Measurements from ENCODE around the gene DUSP28.
A peak's percentile ranks its signal among the peaks of the same experiment; 100 is the strongest.
"Not testable (repeated sequence)": the region's sequence is repeated elsewhere in the genome, so short reads cannot be mapped to it uniquely, and the experiment has no call there.

Gene DUSP28

DNA sequence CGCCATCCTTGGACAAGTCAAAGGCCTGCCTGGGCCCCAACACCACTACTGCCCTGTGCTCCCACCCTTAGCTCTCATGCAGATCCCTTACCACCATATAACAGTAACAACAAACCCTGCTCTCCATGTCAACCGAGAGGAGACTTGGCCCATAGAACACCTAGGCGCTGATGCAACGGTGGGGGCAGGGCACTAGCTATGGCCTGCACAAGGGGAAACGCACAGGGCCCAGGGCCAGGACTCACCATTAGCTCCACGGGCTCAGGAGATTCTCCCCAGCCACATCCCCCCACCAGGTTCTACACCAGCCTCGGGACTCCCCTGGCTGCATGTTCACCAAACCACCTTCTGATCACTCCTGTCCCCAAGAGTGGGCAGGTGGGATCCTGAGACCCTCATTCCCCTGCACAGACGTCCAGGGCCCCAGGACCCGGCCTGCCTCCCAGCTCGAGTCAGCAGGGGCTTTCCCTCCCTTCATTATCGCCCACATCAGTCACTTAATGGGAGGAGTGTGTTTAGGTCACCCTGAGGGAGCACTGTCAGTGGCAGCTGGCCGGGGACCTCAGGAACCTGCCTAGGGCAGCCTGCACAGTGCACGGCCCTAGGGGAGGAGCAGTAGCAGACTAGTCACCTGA, 31.6 kb upstream of the DUSP28 start:
- DNase-seq, result no peak

- no peak for DNase-seq
Observed at GRCh38 chr2:240529344-240529999, 30.7 kb upstream of the DUSP28 start.

GRCh38 chr2:240530181-240530580, 30.0 kb upstream of the DUSP28 start:
- no peak for DNase-seq

- no peak for DNase-seq
Observed at GRCh38 chr2:240531038-240531437, 29.1 kb upstream of the DUSP28 start.

DNA sequence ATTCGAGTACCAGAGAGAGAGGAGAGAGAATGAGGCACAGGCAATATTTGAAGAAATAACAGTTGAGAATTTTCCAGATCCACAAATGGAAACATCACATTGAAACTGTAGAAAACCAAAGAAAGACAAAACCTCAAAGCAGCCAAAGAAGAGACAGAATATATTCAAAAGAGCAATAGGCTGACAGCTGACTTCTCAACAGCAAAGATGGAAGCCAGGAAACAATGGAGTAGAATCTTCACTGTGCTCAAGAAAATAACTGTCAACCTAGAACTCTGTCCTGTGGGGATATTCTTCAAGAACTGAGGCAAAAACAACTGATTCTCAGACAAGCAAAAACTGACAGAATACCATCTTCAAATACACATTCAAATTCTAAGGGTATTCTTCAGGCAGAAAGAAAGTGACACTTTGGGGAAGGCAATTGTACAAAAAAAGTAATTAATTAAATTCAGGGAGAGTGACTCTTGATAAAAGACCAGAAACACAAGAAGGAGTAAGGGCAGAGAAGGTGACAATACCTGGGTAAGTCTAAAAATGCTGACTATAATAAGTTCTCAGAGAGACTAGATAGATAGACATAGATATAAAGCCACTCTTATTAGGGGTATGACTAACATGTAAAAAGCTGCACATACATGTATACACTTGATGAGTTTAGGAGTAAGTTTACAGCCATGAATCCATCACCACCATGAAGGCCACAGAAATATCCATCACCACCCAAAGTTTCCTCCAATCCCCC, 28.0 kb upstream of the DUSP28 start:
- no peak for DNase-seq

DNA sequence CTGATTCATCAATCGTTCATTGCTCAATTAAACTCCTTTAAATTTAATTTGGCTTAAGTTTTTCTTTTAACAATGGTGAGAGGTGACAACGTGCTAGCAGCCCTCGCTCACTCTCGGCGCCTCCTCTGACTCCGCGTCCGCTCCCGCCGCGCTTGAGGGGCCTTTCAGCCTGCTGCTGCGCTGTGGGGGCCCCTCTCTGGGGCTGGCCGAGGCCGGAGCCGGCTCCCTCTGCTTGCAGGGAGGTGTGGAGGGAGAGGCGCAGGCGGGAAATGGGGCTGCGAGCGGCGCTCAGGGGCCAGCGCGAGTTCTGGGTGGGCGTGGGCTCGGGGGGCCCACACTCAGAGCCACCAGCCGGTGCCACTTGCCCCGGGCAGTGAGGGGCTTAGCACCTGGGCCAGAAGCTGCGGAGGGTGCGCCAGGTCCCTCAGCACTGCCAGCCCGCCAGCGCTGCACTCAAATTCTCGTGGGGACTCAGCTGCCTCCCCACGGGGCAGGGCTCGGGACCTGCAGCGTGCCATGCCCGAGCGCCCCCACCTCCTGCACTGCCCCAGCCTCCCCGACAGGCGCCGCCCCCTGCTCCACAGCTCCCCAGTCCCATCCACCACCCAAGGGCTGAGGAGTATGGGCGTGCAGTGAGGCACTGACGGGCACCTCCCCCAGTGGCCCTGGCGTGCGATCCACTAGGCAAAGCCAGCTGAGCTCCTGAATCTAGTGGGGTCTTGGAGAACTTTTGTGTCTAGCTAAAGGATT, 22.0 kb upstream of the DUSP28 start:
- DNase-seq, result no peak

- not testable (repeated sequence) for DNase-seq
Observed at GRCh38 chr2:240539101-240539500, 21.1 kb upstream of the DUSP28 start.

DNA sequence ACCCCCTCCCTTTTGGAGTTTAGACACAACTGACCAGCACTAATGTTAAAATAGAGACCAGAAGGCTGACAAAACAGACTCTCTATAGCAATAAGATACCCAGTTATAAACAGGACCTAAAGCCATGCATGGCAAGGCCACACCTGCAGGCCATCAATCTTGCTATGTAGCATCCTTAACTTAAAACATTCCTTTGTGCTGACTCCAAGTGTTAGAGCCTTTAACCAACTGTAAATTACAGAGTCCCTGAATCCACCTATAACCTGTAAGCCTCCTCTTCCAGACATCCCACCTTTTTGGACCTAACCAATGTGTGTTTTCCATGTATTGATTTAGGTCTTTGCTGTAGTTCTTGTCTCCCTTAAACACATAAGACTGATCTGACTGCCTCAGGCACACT, 20.3 kb upstream of the DUSP28 start:
- no peak for DNase-seq

DNA sequence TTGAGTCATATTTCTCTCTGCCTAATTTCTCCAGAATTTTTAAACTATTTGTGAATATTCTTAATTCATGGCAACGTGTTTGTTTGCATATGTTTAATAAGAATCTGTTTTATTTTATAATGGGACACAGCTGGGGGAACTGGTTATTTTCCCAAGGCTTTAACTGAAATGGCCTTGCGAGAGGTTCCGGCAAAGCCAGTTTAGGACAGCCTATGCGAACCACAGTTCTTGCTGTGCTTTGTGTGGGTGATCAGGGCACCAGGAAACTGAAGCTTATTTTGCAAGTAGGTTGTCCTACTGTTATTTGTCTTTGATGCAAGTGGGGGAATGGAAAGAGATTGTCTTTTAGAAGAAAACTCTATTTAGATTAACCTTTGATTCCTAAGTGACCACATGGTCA, 8.9 kb upstream of the DUSP28 start:
- DNase-seq, result no peak

GRCh38 chr2:240551811-240552210, 8.3 kb upstream of the DUSP28 start:
- no peak for DNase-seq

- no peak for DNase-seq
Observed at GRCh38 chr2:240553956-240554480, 6.1 kb upstream of the DUSP28 start.

DNA sequence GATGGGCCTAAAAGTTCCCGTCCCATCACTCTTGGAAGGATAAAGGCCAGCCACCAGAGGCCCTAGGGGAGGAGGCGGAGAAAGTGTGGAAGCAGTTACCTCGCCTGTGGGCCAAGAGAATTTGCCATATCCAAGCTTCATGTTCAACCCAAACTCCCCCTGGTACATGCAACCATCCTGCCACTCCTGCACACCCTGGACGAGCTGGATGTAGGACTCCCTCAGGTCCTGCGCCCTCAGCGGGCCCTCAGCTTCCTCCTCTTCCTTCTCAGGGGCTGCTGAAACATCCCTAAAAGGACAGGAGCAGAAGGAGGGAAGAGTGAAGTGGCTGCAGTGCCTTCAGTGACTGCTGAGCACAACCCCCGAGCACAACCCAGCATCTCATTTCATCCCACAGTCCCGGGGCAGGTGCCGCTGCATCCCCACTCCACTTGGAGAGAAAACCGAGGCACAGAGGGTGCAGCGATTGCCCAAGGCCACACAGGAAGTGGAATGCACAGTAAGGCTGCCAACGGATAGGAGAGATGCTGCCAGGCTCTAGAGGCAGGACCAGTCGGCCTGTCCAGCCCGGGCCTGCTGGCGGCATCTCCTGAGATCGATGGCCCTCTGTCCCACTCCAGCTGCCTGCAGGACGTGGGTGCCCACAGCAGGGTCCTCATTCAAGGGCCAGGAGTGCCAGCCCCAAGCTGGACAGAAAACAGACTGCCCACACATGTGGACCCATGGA, 5.2 kb upstream of the DUSP28 start:
- DNase-seq, result no peak

DNA sequence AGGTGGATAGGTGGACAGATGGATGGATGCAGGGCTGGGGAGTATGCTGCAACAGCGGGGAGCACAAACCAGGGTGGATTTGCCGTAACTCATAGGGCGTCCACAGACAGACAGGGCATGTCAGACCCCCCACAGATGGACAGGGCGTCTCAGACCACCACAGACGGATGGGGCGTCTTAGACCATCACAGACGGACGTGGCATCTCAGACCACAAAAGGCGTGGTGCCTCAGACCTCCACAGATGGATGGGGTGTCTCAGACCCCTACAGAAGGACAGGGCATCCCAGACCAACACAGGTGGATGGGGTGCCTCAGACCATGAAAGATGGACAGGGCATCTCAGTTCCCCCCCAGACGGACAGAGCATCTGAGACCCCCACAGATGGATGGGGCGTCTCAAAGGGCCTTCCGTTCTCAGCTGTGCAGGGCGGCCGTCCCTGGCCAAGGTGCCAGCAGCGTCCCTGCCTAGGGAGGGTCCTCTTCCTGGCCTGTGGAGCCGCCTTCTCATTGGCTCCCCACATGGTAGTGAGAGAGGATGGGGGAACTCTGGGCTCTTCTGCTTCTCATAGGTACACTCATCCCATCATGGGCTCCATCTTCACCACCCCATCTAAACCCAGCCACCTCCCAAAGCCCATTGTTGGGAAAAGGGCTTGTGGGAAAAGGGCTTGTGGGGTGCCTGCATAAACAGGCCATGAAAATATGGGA, 4.5 kb upstream of the DUSP28 start:
- no peak for DNase-seq

- no peak for DNase-seq
Observed at GRCh38 chr2:240556553-240557100, 3.5 kb upstream of the DUSP28 start.

DNA sequence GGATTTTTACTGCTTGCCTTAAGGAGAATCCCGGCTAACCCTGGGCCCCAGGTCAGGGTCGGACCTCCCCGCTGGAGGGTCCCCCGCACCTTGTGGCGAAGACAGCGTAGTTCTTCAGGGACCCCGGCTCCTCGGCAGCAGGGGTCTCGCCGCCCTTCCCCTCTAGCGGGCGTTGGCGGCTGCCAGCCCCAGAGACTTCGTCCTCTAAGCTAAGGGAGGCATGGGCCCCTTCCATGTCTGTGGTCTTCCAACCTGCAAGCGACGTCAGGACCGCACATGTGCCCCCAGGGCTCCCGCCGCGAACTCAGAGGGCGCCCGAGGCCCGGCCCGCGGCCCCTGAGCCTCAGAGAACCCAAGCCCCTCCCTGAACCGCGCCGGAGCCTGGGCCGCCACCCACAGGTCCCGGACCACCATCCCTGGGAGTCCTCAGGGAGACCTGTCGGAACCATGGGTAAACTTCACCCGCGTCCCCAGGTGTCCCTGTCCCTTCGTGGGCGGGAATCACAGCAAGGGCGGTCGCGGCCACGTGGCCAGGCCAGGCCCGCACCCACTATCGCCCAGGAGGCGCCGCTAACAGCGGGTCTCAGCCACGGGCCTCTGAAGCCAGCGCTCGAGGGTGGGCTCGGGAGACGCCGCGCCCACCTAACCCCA, 2.9 kb upstream of the DUSP28 start:
- DNase-seq, result no peak

GRCh38 chr2:240557808-240558207, 2.3 kb upstream of the DUSP28 start, which contains the start of gene ANKMY1:
Gene ANKMY1 (minus strand): TSS chr2:240557988. CDS start chr2:240557335, 653 bp downstream.
- no peak for DNase-seq

- no peak for DNase-seq
Observed at GRCh38 chr2:240558236-240558761, 1.9 kb upstream of the DUSP28 start.

DNA sequence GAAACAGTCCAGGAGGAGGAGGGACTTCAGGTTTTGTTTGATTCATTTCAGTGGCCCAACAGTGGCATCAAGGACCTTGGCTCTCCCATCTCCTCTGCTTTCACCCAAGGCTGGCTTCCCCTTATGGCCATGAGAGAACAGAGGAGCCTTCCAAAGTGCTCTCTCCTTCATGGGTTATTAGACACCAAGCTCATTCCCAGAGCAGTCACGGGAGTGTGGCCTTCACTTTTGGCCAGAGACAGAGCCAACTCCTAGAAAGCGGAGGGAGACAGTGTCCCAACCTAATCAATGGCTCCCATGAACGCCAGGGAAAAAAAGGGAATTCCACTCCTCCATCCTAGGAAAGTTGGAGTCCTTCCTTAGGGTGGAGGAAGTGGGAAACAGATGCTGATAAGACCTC, 871 bp upstream of the DUSP28 start:
- DNase-seq, result no peak

- peak; percentile 93 for DNase-seq
Observed at GRCh38 chr2:240560480-240561324, 545 bp downstream of the DUSP28 start.

All from GOT3 (cell line).